Prostate gland (tissue), 2 donors: ENCODE measurements around the gene BCL3.

ENCODE experiments used
- CTCF ChIP-seq, 4 experiments: fragments of 200-600 bp in 2 of 4; fragments of 450-650 bp in 2 of 4; sonication (generic) in 2 of 4; IDR thresholded peaks; 1 replicate in 3 of 4; 2 replicates in 1 of 4; pipeline ENCODE4 v1.5.1; 2016 to 2019; ENCODE audit warnings: antibody characterized with exemption in 4 of 4, mild to moderate bottlenecking in 2 of 4, moderate library complexity in 2 of 4
- POLR2A ChIP-seq: fragments of 450-650 bp; IDR thresholded peaks from one replicate; pipeline ENCODE4 v1.6.1; 2016; ENCODE audit warnings: antibody characterized with exemption, mild to moderate bottlenecking

- no peak for TF ChIP-seq CTCF (IDR thresholded peaks at IDR 0.05)
- no peak for TF ChIP-seq POLR2A
These were observed 9.6 kb upstream of the BCL3 start for GRCh38 chr19:44738603-44739558.
